KMS-11 (cell line): ENCODE measurements around the gene TSPAN5.

Experiments
- H2AFZ ChIP-seq: fragments of 200-600 bp; sonication (generic); 2 replicates; pipeline ENCODE4 v1.6.1; 2016; ENCODE audit warnings: antibody characterized with exemption, mixed run types, low read depth
- H3K27ac ChIP-seq: fragments of 200-600 bp; sonication (generic); 2 replicates; pipeline ENCODE4 v1.6.1; 2016; ENCODE audit warnings: mild to moderate bottlenecking, mixed run types
- H3K27me3 ChIP-seq: fragments of 200-600 bp; sonication (generic); 2 replicates; pipeline ENCODE4 v1.6.1; 2017; ENCODE audit warnings: mild to moderate bottlenecking, low read depth, mixed run types, moderate library complexity; ENCODE audit not compliant: insufficient read depth
- H3K36me3 ChIP-seq: fragments of 200-600 bp; sonication (generic); 2 replicates; pipeline ENCODE4 v1.6.1; 2017; ENCODE audit warnings: mild to moderate bottlenecking, mixed run types; ENCODE audit not compliant: insufficient read depth
- H3K4me1 ChIP-seq: fragments of 200-600 bp; sonication (generic); 2 replicates; pipeline ENCODE4 v1.6.1; 2016; ENCODE audit warnings: mild to moderate bottlenecking, low read depth, mixed run types; ENCODE audit not compliant: poor library complexity, severe bottlenecking
- H3K4me2 ChIP-seq: fragments of 200-600 bp; sonication (generic); 2 replicates; pipeline ENCODE4 v1.7.0; 2016; ENCODE audit warnings: mild to moderate bottlenecking, mixed run types
- H3K4me3 ChIP-seq: fragments of 200-600 bp; sonication (generic); IDR thresholded peaks from 2 replicates; pipeline ENCODE4 v1.6.1; 2017; ENCODE audit warnings: low read depth, low read length, mixed read lengths; ENCODE audit not compliant: insufficient read depth
- H3K79me2 ChIP-seq: fragments of 200-600 bp; sonication (generic); 2 replicates; pipeline ENCODE4 v1.6.1; 2016; ENCODE audit warnings: low read depth, mixed run types; ENCODE audit not compliant: insufficient read depth
- H3K9ac ChIP-seq: fragments of 200-600 bp; sonication (generic); 2 replicates; pipeline ENCODE4 v1.6.1; 2016; ENCODE audit warnings: mild to moderate bottlenecking, mixed run types
- H4K20me1 ChIP-seq: fragments of 200-600 bp; sonication (generic); 2 replicates; pipeline ENCODE4 v1.6.1; 2016; ENCODE audit warnings: mild to moderate bottlenecking, mixed run types; ENCODE audit not compliant: insufficient read depth
- TF ChIP-seq, protein P1 (sequence below): fragments of 200-600 bp; sonication (generic); conservative IDR thresholded peaks from 2 replicates; pipeline ENCODE4 v1.6.1; 2017; ENCODE audit warnings: low read depth, mild to moderate bottlenecking, antibody characterized with exemption, low read length, moderate library complexity, mixed read lengths

TSPAN5 gene

DNA sequence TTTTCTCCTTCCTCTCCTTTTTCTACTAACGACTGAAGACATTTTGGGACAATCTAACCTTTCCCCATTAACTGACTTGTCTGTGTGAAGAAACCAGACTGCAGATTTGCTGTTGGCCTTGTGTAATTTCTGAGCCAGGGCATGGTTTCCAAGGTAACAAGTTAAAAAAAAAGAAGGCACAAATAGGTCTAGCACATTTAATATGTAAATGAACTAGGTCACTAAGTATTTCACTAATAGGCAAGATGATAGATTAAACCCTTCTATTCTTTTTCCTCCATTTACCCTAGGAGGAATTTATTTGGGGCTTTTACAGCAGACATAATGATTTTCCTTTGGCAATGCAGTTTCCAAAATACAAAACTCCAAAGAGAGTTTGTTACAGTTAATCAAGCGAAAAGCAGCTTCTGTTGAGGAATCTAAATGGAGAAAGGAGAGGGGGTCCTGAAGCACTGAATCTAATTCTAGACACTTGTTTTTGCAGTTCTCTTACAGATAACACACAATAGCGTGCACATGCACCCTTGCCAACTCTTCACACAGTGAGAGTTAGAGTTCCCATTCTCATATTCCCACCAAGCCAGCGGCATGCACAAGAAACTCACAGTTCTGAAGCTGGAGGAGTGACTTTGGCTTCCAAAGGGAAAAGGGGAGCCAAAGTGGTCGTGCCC lies 72.0 kb downstream of the TSPAN5 start:
- Histone ChIP-seq H4K20me1 (no peaks in the 10 kb centered on the region), H3K27me3 (no peaks in the 10 kb centered on the region), H3K9ac (no peak overlapping the region), H3K79me2 (no peaks in the 10 kb centered on the region), H3K27ac (no peak overlapping the region), H3K36me3 (no peaks in the 10 kb centered on the region), H3K4me1 (peaks cover 3% of the 10 kb centered on the region), H2AFZ (no peak overlapping the region), H3K4me3 (no peak overlapping the region), H3K4me2 (no peak overlapping the region)
- TF ChIP-seq, protein P1, sequence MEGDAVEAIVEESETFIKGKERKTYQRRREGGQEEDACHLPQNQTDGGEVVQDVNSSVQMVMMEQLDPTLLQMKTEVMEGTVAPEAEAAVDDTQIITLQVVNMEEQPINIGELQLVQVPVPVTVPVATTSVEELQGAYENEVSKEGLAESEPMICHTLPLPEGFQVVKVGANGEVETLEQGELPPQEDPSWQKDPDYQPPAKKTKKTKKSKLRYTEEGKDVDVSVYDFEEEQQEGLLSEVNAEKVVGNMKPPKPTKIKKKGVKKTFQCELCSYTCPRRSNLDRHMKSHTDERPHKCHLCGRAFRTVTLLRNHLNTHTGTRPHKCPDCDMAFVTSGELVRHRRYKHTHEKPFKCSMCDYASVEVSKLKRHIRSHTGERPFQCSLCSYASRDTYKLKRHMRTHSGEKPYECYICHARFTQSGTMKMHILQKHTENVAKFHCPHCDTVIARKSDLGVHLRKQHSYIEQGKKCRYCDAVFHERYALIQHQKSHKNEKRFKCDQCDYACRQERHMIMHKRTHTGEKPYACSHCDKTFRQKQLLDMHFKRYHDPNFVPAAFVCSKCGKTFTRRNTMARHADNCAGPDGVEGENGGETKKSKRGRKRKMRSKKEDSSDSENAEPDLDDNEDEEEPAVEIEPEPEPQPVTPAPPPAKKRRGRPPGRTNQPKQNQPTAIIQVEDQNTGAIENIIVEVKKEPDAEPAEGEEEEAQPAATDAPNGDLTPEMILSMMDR, result no peak

DNA sequence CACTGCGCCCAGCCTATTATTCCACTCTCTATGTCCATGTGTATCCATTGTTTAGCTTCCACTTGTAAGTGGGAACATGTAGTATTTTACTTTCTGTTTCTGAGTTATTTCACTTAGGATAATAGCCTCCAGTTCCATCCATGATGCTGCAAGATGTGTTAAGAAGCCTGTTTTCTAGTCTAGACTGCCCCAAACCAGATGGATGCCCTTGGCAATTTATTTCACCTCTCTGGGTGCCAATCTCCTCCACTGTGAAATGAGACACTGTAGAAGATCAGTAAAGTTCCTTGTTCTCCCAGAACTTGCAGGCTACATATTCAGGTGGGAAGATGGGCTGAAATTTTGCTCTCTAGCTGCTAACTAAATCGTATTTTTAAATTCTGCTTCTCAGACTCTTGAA lies 72.8 kb downstream of the TSPAN5 start:
- Histone ChIP-seq H3K4me1 (peaks cover 11% of the 10 kb centered on the region), H3K79me2 (no peaks in the 10 kb centered on the region), H4K20me1 (no peaks in the 10 kb centered on the region), H3K4me3 (no peak overlapping the region), H3K36me3 (no peaks in the 10 kb centered on the region), H3K27ac (no peak overlapping the region), H3K27me3 (no peaks in the 10 kb centered on the region), H3K9ac (no peak overlapping the region), H3K4me2 (no peak overlapping the region), H2AFZ (no peak overlapping the region)
- TF ChIP-seq, protein P1, result no peak

DNA sequence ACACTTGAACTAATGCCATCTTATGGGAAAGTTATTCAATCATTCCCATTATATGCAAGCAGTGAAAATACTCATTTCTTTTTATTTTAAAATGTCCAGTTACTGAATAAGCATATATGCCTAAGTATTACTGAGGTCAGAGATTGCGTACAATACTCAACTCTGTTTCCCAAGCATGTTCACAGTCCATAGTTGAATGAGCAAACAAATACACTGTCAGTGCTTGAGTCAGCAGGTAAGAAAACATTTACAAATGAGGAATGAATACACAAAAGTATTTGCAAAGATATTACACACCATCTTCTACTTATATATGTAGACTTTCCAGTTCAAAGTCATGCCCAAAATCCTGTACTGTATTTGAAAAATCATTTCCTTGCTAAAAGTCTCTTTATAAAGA lies 74.1 kb downstream of the TSPAN5 start:
- no peaks in the 10 kb centered on the region for H3K79me2 ChIP-seq
- TF ChIP-seq, protein P1, result no peak
- H3K4me2 ChIP-seq, result no peak overlapping the region
- H3K4me3 ChIP-seq, result no peak overlapping the region
- H3K4me1 ChIP-seq, result peaks cover 11% of the 10 kb centered on the region
- no peak overlapping the region for H3K9ac ChIP-seq
- no peaks in the 10 kb centered on the region for H3K36me3 ChIP-seq
- H4K20me1 ChIP-seq, result no peaks in the 10 kb centered on the region
- H3K27me3 ChIP-seq, result no peaks in the 10 kb centered on the region
- H2AFZ ChIP-seq, result no peak overlapping the region
- no peak overlapping the region for H3K27ac ChIP-seq

DNA sequence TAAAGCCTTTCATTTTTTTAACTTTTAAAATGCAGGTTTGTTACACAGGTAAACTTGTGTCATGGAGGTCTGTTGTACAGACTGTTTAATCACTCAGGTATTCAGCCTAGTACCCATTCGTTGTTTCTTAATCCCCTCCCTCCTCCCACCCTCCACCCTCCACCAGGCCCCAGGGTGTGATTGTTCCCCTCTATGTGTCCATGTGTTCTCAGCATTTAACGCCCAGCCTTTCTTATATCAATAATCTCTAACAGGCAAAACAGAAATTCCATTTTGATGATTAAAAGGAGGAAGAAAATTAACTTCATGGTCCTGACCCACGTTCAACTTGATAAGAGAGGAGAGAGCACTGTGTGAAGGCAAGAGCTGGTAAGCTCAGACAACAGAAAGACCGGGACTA lies 75.1 kb downstream of the TSPAN5 start:
- no peaks in the 10 kb centered on the region for H3K36me3 ChIP-seq
- TF ChIP-seq, protein P1, result no peak
- H3K27me3 ChIP-seq, result no peaks in the 10 kb centered on the region
- no peak overlapping the region for H3K9ac ChIP-seq
- no peaks in the 10 kb centered on the region for H3K79me2 ChIP-seq
- no peak overlapping the region for H3K4me2 ChIP-seq
- H3K4me1 ChIP-seq, result peaks cover 11% of the 10 kb centered on the region
- no peak overlapping the region for H2AFZ ChIP-seq
- H4K20me1 ChIP-seq, result no peaks in the 10 kb centered on the region
- H3K27ac ChIP-seq, result no peak overlapping the region
- H3K4me3 ChIP-seq, result no peak overlapping the region
